Upper lobe of right lung (tissue), 1 donor: Measurements from ENCODE around the gene BMP7. TPM values are rescaled to one million over a fixed set of nuclear protein-coding genes. Genes with fewer than 3 reads are reported as not detected.

Experiments
- ATAC-seq: fragments of 200-7000 bp; cut with Tn5 transposase; one replicate; pipeline ENCODE4 v1.9.1; 2020; ENCODE audit warnings: mild to moderate bottlenecking, moderate library complexity
- DNase-seq: peaks from one replicate; pipeline ENCODE4 v3.0.0-alpha.2; 2020
- H3K27ac ChIP-seq: fragments of 200-600 bp; one replicate; pipeline ENCODE4 v1.8.0; 2022
- H3K27me3 ChIP-seq: fragments of 200-600 bp; one replicate; pipeline ENCODE4 v1.8.0; 2022; ENCODE audit warnings: mild to moderate bottlenecking
- H3K36me3 ChIP-seq: fragments of 200-600 bp; one replicate; pipeline ENCODE4 v1.8.0; 2022
- H3K4me1 ChIP-seq: fragments of 200-600 bp; one replicate; pipeline ENCODE4 v1.8.0; 2022
- H3K4me3 ChIP-seq: fragments of 200-600 bp; one replicate; pipeline ENCODE4 v1.8.0; 2022; ENCODE audit warnings: mild to moderate bottlenecking
- H3K9me3 ChIP-seq: fragments of 200-600 bp; one replicate; pipeline ENCODE4 v1.8.0; 2022
- CTCF ChIP-seq: fragments of 200-600 bp; IDR thresholded peaks from one replicate; pipeline ENCODE4 v1.8.0; 2022; ENCODE audit warnings: antibody characterized with exemption
- intact Hi-C: fragments of 100-400 bp; cut with DNase I; formaldehyde crosslinking; loops from one replicate; pipeline ENCODE4 v1.11.0; 2022
- total RNA-seq: library from RNA; stranded (reverse); fragmentation: NEBNext Ultra II Directional; extraction: Animal tissue kit (Norgen Biotek cat#: 25700); gene quantifications from one replicate; pipeline ENCODE4 v1.2.1, GENCODE V29; 2021
- donor health status: DM: no; HTN: yes; CAD: no; lungs with severe emphysema.

BMP7 gene
- total RNA-seq, 1 donor from 2014 or later = 1.2 TPM

DNA sequence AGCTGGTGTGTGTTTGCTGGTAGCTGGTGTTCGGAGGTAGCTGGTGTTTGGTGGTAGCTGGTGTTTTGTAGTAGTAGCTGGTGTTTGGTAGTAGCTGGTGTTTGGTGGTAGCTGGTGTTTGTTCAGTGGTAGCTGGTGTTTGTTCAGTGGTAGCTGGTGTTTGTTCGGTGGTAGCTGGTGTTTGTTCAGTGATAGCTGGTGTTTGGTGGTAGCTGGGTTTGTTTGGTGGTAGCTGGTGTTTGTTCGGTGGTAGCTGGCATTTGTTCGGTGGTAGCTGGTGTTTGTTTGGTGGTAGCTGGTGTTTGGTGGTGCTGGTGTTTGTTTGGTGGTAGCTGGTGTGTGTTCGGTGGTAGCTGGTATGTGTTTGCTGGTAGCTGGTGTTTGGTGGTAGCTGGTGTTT, 48.0 kb downstream of the BMP7 start:
- DNase-seq = no peak
- TF ChIP-seq CTCF = no peak
- intact Hi-C loops = no loop called here
- no peaks in the 10 kb centered on the region for H3K36me3 ChIP-seq
- H3K4me1 ChIP-seq = no peaks in the 10 kb centered on the region
- no peaks in the 10 kb centered on the region for H3K9me3 ChIP-seq
- no peak for ATAC-seq
- H3K27ac ChIP-seq = no peak overlapping the region
- no peaks in the 10 kb centered on the region for H3K27me3 ChIP-seq
- H3K4me3 ChIP-seq = no peak overlapping the region

DNA sequence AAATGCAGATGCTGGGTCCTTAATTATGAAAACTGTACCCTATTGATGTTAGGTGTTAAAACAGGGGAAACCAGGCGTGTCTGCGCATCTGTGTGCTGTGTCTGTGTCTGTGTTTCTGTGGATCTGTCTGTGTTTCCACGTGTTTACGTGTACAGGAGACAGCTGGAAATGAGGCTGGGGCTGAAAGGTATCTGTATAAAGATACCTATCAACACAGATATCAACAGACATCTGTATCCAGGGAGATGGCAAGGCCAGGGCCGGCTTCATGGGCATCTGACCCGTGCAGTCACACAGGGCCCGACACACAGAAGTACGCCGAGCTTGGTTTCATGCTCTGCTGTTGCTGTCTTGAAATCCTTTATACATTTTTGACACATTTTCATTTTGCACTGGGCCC, 48.6 kb downstream of the BMP7 start:
- no peak for TF ChIP-seq CTCF
- intact Hi-C loops = no loop called here

GRCh38 chr20:57216669-57217068, 49.8 kb downstream of the BMP7 start:
- H3K4me1 ChIP-seq = no peaks in the 10 kb centered on the region
- H3K9me3 ChIP-seq = no peaks in the 10 kb centered on the region
- intact Hi-C loops = no loop called here
- DNase-seq (no peak), ATAC-seq (no peak)
- TF ChIP-seq CTCF = no peak
- H3K27ac ChIP-seq = no peak overlapping the region
- H3K4me3 ChIP-seq = no peak overlapping the region
- no peaks in the 10 kb centered on the region for H3K27me3 ChIP-seq
- H3K36me3 ChIP-seq = no peaks in the 10 kb centered on the region

More for the DNA sequence above, 48.6 kb downstream of the BMP7 start:
- Histone ChIP-seq H3K4me1 (no peaks in the 10 kb centered on the region), H3K9me3 (no peaks in the 10 kb centered on the region), H3K4me3 (no peak overlapping the region), H3K27ac (no peak overlapping the region), H3K36me3 (no peaks in the 10 kb centered on the region), H3K27me3 (no peaks in the 10 kb centered on the region)
- ATAC-seq (no peak), DNase-seq (no peak)

DNA sequence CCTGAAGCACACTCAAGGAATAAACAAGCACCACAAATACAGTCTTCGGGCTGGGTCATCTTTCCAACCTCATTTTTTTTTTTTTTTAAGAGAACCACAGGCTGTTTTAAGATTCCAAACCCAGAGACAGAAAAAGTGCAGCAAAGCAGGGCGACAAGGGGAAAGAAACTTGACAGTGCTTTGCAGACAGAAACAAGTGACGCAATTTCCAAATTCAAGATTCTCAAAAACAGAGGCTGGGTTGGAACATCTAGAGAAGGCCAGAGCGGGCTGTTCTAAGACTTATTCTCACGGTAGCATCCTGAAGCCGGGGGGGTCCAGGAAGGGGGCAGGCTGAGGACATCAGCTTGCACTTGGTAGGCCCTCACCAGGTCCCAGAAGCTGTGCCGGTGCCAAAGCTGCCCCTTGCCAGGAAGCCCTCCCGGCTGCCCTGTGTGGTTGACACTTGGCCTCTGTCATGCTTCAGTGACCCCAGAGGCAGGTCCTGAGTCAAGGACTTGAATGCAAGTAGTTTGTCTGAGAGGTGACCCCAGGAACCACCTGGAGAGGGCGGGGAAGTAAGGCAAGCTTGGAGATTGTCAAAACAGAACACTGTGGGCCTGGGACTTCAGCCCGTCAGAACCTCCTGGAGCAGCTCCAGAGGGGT, 50.5 kb downstream of the BMP7 start:
- H3K27me3 ChIP-seq = no peaks in the 10 kb centered on the region
- intact Hi-C loops = no loop called here

GRCh38 chr20:57215426-57215825, 51.0 kb downstream of the BMP7 start:
- Histone ChIP-seq H3K4me3 (no peak overlapping the region), H3K27me3 (no peaks in the 10 kb centered on the region), H3K4me1 (no peaks in the 10 kb centered on the region), H3K36me3 (no peaks in the 10 kb centered on the region), H3K9me3 (no peaks in the 10 kb centered on the region), H3K27ac (no peak overlapping the region)
- intact Hi-C loops = no loop called here
- ATAC-seq = no peak
- no peak for DNase-seq
- no peak for TF ChIP-seq CTCF

More for the DNA sequence above, 50.5 kb downstream of the BMP7 start:
- no peak overlapping the region for H3K27ac ChIP-seq
- H3K4me1 ChIP-seq = no peaks in the 10 kb centered on the region
- no peak for ATAC-seq
- TF ChIP-seq CTCF = no peak
- no peak overlapping the region for H3K4me3 ChIP-seq
- DNase-seq = no peak
- no peaks in the 10 kb centered on the region for H3K9me3 ChIP-seq
- no peaks in the 10 kb centered on the region for H3K36me3 ChIP-seq

DNA sequence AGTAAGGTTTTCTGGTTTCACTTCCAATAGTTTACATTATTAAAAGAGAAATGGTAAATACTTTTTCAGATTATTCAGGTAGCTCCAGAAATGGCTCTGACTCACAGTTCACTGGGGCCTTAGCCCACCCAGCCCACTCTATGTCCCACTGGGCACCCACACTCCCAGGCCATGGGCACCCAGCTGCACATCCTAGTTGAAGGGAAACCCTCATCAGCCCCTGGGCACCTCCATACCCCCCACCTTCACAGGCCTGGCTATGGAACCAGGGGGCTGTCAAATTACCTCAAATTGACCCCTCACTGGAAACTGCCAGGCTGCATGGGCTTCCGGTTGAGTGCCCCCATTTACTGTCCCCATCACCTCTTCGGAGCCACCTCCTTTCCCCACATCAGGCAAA, 51.5 kb downstream of the BMP7 start:
- Histone ChIP-seq H3K4me3 (no peak overlapping the region), H3K36me3 (no peaks in the 10 kb centered on the region), H3K27me3 (no peaks in the 10 kb centered on the region), H3K9me3 (no peaks in the 10 kb centered on the region), H3K27ac (no peak overlapping the region), H3K4me1 (no peaks in the 10 kb centered on the region)
- TF ChIP-seq CTCF = no peak
- intact Hi-C loops = no loop called here
- ATAC-seq = no peak
- no peak for DNase-seq
